Esophagus squamous epithelium (tissue), 5 donors: ENCODE data around the gene PRKAG1. TPM values are rescaled to one million over a fixed set of nuclear protein-coding genes. Genes with fewer than 3 reads are reported as not detected.
A peak's percentile ranks its signal among the peaks of the same experiment; 100 is the strongest.

Experiments
- DNase-seq: peaks from one replicate; lab custom pipeline; 2025; lab: John Stamatoyannopoulos, UW
- H3K27ac ChIP-seq, 4 donors: fragments of 200-600 bp; sonication (generic); one replicate each; pipeline ENCODE4 v1.5.1; 2016 to 2019; ENCODE audit warnings: mild to moderate bottlenecking in 1 of 4
- H3K27me3 ChIP-seq, 4 donors: fragments of 200-600 bp; sonication (generic); 1 replicate in 3 of 4; 2 replicates in 1 of 4; pipeline versions ENCODE4 v1.5.1 to v1.6.0; 2017 to 2021; ENCODE audit warnings: antibody characterized with exemption in 1 of 4
- H3K36me3 ChIP-seq, 3 donors: fragments of 200-600 bp; sonication (generic); one replicate each; pipeline ENCODE4 v1.5.1; 2016 to 2019
- H3K4me1 ChIP-seq, 3 donors: fragments of 200-600 bp; sonication (generic); one replicate each; pipeline ENCODE4 v1.5.1; 2017 to 2019
- H3K4me3 ChIP-seq, 4 donors: fragments of 200-600 bp; sonication (generic); 1 replicate in 3 of 4; 2 replicates in 1 of 4; pipeline ENCODE4 v1.5.1; 2016 to 2019; ENCODE audit warnings: mild to moderate bottlenecking in 2 of 4, moderate library complexity in 1 of 4
- H3K9me3 ChIP-seq, 3 donors: fragments of 200-600 bp; sonication (generic); one replicate each; pipeline ENCODE4 v1.5.1; 2016 to 2019
- POLR2A ChIP-seq, 4 donors: fragments of 450-650 bp; IDR thresholded peaks; one replicate each; pipeline ENCODE4 v1.6.1; 2017; ENCODE audit warnings: antibody characterized with exemption in 4 of 4, mild to moderate bottlenecking in 4 of 4, moderate library complexity in 3 of 4
- WGBS, 2 donors: methylation state at CpG; one replicate each; pipeline ENCODE4 v1.1.5; 2018; 5-methylcytosine and 5-hydroxymethylcytosine counted together
- intact Hi-C: fragments of 100-400 bp; cut with DNase I; formaldehyde crosslinking; loops from one replicate; pipeline ENCODE4 v1.15.0; 2022
- total RNA-seq, 4 donors: library from RNA; depleted of rRNA; stranded (reverse); fragments of >200 nt; gene quantifications; one replicate each; pipeline ENCODE4 v1.1.0, GENCODE V29; 2016
- TF ChIP-seq, protein P1 (sequence below), 6 experiments: fragments of 450-650 bp in 4 of 6; fragments of 200-600 bp in 2 of 6; sonication (generic) in 2 of 6; IDR thresholded peaks; one replicate each; pipeline ENCODE4 v1.5.1; 2016 to 2019; ENCODE audit warnings: antibody characterized with exemption in 6 of 6, mild to moderate bottlenecking in 4 of 6, moderate library complexity in 4 of 6
- donor health status: DM: yes; HTN: yes; CAD: no.

Gene PRKAG1
- total RNA-seq, 4 donors from 2014 or later: 31.9 to 58.6 (median 47.8) TPM

DNA sequence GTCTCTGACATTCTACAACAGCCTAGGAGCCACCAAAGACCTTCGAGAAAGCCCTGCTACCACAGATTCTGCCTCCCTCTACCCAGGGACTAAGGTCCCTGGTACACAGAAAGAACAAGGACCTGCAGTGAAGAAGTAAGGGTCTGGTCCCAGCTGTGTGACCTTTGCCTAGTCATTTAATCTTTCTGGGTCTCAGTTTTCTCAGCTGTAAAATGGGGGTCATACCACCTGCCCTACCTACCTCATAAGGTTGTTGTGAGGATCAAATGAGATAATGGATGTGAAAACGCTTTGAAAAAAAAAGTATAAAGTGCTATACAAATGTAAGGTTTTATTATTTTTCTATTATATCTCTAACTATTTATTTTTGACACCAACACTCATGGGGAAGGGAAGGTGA is 5.2 kb upstream of the PRKAG1 start:
- H3K27me3 ChIP-seq: no peaks in the 10 kb centered on the region
- H3K36me3 ChIP-seq: peaks cover 48 to 89% (median 64%) of the 10 kb centered on the region in 3 donors
- no peak overlapping the region for H3K4me3 ChIP-seq
- intact Hi-C loops: no loop called here
- WGBS, 2 donors: 94 to 100% methylated on average over 1 to 2 of the region's 2 CpGs
- TF ChIP-seq, protein P1, sequence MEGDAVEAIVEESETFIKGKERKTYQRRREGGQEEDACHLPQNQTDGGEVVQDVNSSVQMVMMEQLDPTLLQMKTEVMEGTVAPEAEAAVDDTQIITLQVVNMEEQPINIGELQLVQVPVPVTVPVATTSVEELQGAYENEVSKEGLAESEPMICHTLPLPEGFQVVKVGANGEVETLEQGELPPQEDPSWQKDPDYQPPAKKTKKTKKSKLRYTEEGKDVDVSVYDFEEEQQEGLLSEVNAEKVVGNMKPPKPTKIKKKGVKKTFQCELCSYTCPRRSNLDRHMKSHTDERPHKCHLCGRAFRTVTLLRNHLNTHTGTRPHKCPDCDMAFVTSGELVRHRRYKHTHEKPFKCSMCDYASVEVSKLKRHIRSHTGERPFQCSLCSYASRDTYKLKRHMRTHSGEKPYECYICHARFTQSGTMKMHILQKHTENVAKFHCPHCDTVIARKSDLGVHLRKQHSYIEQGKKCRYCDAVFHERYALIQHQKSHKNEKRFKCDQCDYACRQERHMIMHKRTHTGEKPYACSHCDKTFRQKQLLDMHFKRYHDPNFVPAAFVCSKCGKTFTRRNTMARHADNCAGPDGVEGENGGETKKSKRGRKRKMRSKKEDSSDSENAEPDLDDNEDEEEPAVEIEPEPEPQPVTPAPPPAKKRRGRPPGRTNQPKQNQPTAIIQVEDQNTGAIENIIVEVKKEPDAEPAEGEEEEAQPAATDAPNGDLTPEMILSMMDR (IDR thresholded peaks at IDR 0.05): no peak
- TF ChIP-seq POLR2A (IDR thresholded peaks at IDR 0.05): no peak
- DNase-seq: no peak
- no peaks in the 10 kb centered on the region for H3K9me3 ChIP-seq
- no peak overlapping the region for H3K27ac ChIP-seq
- H3K4me1 ChIP-seq: peaks cover 0 to 11% (median 8%) of the 10 kb centered on the region in 3 donors

DNA sequence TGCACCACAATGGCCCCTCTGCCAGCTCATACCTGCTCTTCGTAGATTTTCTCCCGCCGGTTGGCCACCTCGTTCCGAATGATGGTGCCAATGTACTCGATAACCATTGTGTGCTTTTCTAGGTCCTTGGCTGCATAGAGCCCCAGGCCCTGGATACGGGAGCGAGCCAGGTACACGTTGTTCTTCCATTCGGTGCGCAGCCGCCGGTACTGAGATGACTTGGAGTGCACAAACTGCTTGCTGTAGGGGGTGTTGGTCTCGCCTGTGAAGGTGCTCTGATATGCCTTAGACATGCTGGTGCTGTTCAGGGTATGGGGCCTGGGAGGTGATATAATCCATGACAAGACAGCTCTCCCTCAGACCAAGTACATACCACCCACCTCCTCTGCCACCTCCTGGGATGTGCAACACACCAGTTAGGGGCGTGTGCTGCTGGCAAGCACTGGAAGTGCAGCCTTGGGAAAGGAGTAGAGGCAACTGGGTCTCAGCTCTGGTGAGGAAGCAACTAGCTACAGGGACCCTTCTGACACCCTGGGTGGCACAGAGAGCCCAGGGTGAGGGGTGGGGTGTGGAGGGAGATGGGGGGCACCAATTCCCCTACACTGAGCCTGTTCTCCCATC is 4.1 kb upstream of the PRKAG1 start:
- 79 to 80% methylated on average over 11 to 14 of the region's 15 CpGs for WGBS, 2 donors
- H3K36me3 ChIP-seq: peaks cover 37 to 77% (median 53%) of the 10 kb centered on the region in 3 donors
- no peak for DNase-seq
- no peak for TF ChIP-seq POLR2A (IDR thresholded peaks at IDR 0.05)
- TF ChIP-seq, protein P1 (IDR thresholded peaks at IDR 0.05): no peak
- no peaks in the 10 kb centered on the region for H3K27me3 ChIP-seq
- intact Hi-C loops: no loop called here
- no peak overlapping the region for H3K4me3 ChIP-seq
- H3K4me1 ChIP-seq: peaks cover 3 to 15% (median 11%) of the 10 kb centered on the region in 3 donors
- H3K27ac ChIP-seq: no peak overlapping the region
- H3K9me3 ChIP-seq: no peaks in the 10 kb centered on the region

DNA sequence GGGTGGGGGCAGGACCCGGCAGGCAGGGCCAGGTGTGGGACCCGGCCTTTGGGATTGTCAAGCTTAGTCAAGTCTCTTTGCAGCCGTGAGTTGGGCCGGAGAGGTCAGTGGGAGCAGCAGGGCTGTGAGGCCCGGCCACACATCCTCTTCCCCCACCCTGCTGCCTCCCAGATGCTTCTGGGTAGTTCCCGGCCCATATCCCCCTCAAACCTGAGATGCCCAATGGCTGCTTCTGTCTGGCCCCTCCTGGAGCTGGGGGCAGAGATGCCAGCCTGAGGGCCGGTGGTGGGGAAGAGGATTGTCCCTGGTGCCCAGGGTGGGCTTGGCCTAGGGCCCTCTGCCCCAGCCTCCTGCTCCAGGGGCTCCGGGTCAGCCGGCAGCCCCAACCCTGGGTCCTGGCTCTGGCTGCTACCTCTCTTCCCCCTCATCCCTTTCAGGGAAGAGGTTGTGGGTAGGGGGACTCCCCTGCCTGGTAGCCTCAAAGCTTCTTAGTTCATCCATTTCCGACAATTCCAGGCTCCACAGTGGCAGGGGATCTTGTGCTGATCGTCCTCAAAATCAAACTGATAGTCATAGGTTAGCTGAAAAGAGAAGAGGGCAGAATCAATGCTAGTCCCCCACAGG is 2.8 kb upstream of the PRKAG1 start:
- TF ChIP-seq, protein P1 (IDR thresholded peaks at IDR 0.05): no peak
- no peak for TF ChIP-seq POLR2A (IDR thresholded peaks at IDR 0.05)
- no peak overlapping the region for H3K27ac ChIP-seq
- H3K27me3 ChIP-seq: no peaks in the 10 kb centered on the region
- intact Hi-C loops: no loop called here
- H3K9me3 ChIP-seq: no peaks in the 10 kb centered on the region
- no peak overlapping the region for H3K4me3 ChIP-seq
- peaks cover 29 to 64% (median 41%) of the 10 kb centered on the region in 3 donors for H3K36me3 ChIP-seq
- no peak for DNase-seq
- 72 to 76% methylated on average over 6 to 8 of the region's 11 CpGs for WGBS, 2 donors
- H3K4me1 ChIP-seq: peaks cover 8 to 28% (median 16%) of the 10 kb centered on the region in 3 donors

DNA sequence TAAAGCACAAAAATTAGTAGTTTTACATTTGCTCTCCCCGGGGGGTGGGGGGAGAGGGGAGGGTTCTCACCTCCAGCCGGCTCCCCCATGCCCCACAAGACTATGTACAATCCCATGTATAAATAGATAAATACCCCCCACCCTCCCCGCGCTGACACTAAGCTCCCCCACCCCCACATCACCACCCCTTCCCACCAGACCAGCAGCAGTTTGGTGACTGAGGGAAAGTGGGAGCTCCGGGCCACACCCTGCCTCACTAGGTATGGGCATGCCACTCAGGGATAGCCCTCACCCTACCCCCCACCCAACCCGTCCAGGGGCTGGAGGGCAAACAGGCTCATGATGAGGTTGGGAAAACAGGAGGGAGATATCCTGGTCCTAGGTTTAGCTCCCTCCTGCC is 1.9 kb upstream of the PRKAG1 start:
- peaks cover 8 to 28% (median 16%) of the 10 kb centered on the region in 3 donors for H3K4me1 ChIP-seq
- DNase-seq: no peak
- no peaks in the 10 kb centered on the region for H3K9me3 ChIP-seq
- no peak overlapping the region for H3K4me3 ChIP-seq
- H3K27ac ChIP-seq: peak overlapping the region in 1 of 4 donors; percentile 94
- TF ChIP-seq POLR2A (IDR thresholded peaks at IDR 0.05): no peak
- TF ChIP-seq, protein P1 (IDR thresholded peaks at IDR 0.05): no peak
- peaks cover 22 to 55% (median 33%) of the 10 kb centered on the region in 3 donors for H3K36me3 ChIP-seq
- no peaks in the 10 kb centered on the region for H3K27me3 ChIP-seq
- intact Hi-C loops: no loop called here
- WGBS, 2 donors: 67 to 81% methylated on average over 2 to 5 of the region's 6 CpGs
